Neural progenitor cell (in vitro differentiated cells): Measurements from ENCODE around the gene SPSB1.

Experiments used
- EZH2 ChIP-seq: fragments of 200-600 bp; sonication (generic); IDR thresholded peaks from 2 replicates; pipeline ENCODE4 v1.6.1; 2017; ENCODE audit warnings: antibody characterized with exemption, mild to moderate bottlenecking, moderate library complexity
- TF ChIP-seq, protein P1 (sequence below): fragments of 200-600 bp; sonication (generic); IDR thresholded peaks from 2 replicates; pipeline ENCODE4 v1.5.1; 2017; ENCODE audit warnings: antibody characterized with exemption, mild to moderate bottlenecking

DNA sequence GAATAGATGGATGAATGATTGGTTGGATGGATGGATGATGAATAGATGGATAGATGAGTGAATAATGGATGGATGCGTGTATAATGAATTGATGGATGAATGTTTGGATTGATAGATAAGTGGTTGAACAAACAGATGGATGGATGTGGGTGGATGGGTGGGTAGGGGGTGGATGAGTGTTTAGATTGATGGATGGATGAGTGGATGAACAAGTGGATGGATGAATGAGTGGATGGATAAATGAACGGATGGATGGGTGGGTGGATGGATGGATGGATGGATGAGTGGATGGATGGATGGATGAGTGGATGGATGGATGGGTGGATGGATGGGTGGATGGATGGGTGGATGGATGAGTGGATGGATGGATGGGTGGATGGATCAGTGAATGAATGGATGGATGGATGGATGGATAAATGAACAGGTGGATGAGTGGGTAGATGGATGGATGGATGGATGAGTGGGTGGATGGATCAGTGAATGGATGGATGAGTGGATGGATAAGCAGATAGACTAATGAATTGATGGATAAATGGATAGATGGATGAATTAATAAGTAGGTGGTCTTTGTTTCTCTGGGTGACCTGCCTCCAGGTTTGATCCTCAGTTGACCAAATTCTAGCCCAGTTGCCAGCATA lies 64.3 kb downstream of the SPSB1 start:
- TF ChIP-seq, protein P1, sequence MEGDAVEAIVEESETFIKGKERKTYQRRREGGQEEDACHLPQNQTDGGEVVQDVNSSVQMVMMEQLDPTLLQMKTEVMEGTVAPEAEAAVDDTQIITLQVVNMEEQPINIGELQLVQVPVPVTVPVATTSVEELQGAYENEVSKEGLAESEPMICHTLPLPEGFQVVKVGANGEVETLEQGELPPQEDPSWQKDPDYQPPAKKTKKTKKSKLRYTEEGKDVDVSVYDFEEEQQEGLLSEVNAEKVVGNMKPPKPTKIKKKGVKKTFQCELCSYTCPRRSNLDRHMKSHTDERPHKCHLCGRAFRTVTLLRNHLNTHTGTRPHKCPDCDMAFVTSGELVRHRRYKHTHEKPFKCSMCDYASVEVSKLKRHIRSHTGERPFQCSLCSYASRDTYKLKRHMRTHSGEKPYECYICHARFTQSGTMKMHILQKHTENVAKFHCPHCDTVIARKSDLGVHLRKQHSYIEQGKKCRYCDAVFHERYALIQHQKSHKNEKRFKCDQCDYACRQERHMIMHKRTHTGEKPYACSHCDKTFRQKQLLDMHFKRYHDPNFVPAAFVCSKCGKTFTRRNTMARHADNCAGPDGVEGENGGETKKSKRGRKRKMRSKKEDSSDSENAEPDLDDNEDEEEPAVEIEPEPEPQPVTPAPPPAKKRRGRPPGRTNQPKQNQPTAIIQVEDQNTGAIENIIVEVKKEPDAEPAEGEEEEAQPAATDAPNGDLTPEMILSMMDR = no peak
- TF ChIP-seq EZH2 = no peak
